ENCODE results near the gene COMP. TPM values are rescaled to one million over a fixed set of nuclear protein-coding genes. Genes with fewer than 3 reads are reported as not detected.

The COMP gene
- total RNA-seq, 1 donor from 2014 or later, result 1.7 TPM

DNA sequence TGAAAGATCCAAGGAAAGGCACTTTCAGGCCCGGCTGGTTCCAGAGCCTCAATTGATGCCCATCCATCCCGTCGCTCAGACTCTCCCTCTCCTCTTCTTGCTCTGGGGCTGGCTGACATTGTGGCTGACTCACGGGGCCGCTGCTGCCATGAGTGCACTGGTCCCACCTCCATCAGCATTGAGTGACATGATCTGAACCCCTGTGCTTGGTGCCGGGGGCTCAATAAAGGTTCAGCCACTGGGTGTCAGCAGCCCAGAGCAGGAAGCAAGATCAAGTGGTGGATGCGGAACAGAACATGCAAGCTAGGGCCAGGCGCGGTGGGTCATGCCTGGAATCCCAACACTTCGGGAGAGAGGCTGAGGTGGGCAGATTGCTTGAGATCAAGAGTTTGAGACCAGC, 39.5 kb downstream of the COMP start:
- no peak overlapping the region for H3K27ac Mint-ChIP-seq (ENCODE audit: unreplicated experiment)
- Histone ChIP-seq H3K4me1 (ENCODE audit: insufficient read depth, low read length) (no peaks in the 10 kb centered on the region), H3K9me3 (ENCODE audit: insufficient read depth, low read depth, low read length) (no peaks in the 10 kb centered on the region), H4K20me1 (ENCODE audit: insufficient read depth, low read length) (no peaks in the 10 kb centered on the region), H3K79me2 (ENCODE audit: insufficient read depth, low read length) (no peaks in the 10 kb centered on the region), H3K4me2 (ENCODE audit: low read length) (no peak overlapping the region), H3K27me3 (ENCODE audit: insufficient read depth, low read length) (no peaks in the 10 kb centered on the region), H3K27ac (ENCODE audit: low read depth, low read length) (no peak overlapping the region), H3K4me3 (ENCODE audit: insufficient read depth, low read depth, low read length) (no peak overlapping the region), H2AFZ (ENCODE audit: low read depth, low read length) (no peak overlapping the region), H3K9ac (ENCODE audit: low read length) (no peak overlapping the region), H3K36me3 (ENCODE audit: insufficient read depth, low read length) (no peaks in the 10 kb centered on the region)
- TF ChIP-seq EZH2 (IDR thresholded peaks at IDR 0.05; ENCODE audit: insufficient read depth, low read length) (no peak), CTCF (IDR thresholded peaks at IDR 0.05; ENCODE audit: insufficient read depth, low read depth, low read length) (no peak)
- H3K4me1 Mint-ChIP-seq (ENCODE audit: low read depth, unreplicated experiment), result peaks cover 7% of the 10 kb centered on the region
- DNase-seq (ENCODE audit: low read depth) (no peak), FAIRE-seq (no peak)
- peaks cover 2% of the 10 kb centered on the region for H3K27me3 Mint-ChIP-seq (ENCODE audit: low read depth, unreplicated experiment)
- H3K4me3 Mint-ChIP-seq (ENCODE audit: unreplicated experiment), result no peak overlapping the region
- no peaks in the 10 kb centered on the region for H3K9me3 Mint-ChIP-seq (ENCODE audit: unreplicated experiment)
- peaks cover 11% of the 10 kb centered on the region for H3K36me3 Mint-ChIP-seq (ENCODE audit: low read depth, unreplicated experiment)

DNA sequence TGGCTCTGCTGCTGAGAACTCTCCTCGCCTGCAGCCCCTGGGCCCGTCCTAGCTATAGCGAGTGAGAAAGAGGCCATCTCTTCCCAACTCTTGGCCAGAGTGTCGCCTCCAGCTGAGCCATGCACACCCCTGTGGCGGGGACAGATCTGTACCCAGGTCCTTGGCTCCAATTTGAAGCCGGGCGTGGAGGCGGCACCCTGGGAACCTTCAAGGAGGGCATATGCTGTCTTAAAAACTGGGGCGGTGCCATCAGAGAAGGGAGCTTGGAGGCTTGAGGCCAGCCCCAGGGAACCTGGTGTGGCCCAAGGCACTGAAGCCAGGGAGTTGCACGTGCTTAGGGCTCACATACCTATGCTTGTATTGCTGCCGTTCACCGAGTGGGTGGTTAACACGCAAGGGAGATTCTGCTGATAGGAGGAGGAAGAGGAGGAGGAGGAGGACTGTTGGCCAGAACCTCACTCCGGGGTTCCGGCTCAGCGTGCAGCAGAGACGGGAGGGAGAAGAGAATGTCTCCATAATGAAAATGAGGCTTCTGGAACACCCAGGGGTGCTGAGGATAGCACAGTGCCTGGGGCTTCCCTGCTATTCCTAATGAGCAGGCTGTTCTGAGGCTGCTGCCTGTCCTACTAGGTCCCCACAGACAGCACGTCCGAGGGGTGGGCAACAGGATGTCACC, 40.7 kb downstream of the COMP start:
- H3K4me2 ChIP-seq (ENCODE audit: low read length), result no peak overlapping the region
- DNase-seq (ENCODE audit: low read depth) (no peak), FAIRE-seq (no peak)
- no peaks in the 10 kb centered on the region for H3K79me2 ChIP-seq (ENCODE audit: insufficient read depth, low read length)
- Mint-ChIP-seq H3K4me3 (ENCODE audit: unreplicated experiment) (no peak overlapping the region), H3K27me3 (ENCODE audit: low read depth, unreplicated experiment) (peaks cover 2% of the 10 kb centered on the region), H3K27ac (ENCODE audit: unreplicated experiment) (no peak overlapping the region), H3K9me3 (ENCODE audit: unreplicated experiment) (no peaks in the 10 kb centered on the region), H3K36me3 (ENCODE audit: low read depth, unreplicated experiment) (peaks cover 11% of the 10 kb centered on the region), H3K4me1 (ENCODE audit: low read depth, unreplicated experiment) (peaks cover 7% of the 10 kb centered on the region)
- H3K27ac ChIP-seq (ENCODE audit: low read depth, low read length), result no peak overlapping the region
- no peak overlapping the region for H3K4me3 ChIP-seq (ENCODE audit: insufficient read depth, low read depth, low read length)
- no peak for TF ChIP-seq EZH2 (IDR thresholded peaks at IDR 0.05; ENCODE audit: insufficient read depth, low read length)
- TF ChIP-seq CTCF (IDR thresholded peaks at IDR 0.05; ENCODE audit: insufficient read depth, low read depth, low read length), result no peak
- no peak overlapping the region for H3K9ac ChIP-seq (ENCODE audit: low read length)
- no peaks in the 10 kb centered on the region for H3K27me3 ChIP-seq (ENCODE audit: insufficient read depth, low read length)
- no peak overlapping the region for H2AFZ ChIP-seq (ENCODE audit: low read depth, low read length)
- H4K20me1 ChIP-seq (ENCODE audit: insufficient read depth, low read length), result peaks cover 6% of the 10 kb centered on the region
- no peaks in the 10 kb centered on the region for H3K36me3 ChIP-seq (ENCODE audit: insufficient read depth, low read length)
- no peaks in the 10 kb centered on the region for H3K9me3 ChIP-seq (ENCODE audit: insufficient read depth, low read depth, low read length)
- H3K4me1 ChIP-seq (ENCODE audit: insufficient read depth, low read length), result no peaks in the 10 kb centered on the region
